ENCODE measurements around the gene GRPEL2. TPM values are rescaled to one million over a fixed set of nuclear protein-coding genes. Genes with fewer than 3 reads are reported as not detected.

GRPEL2 gene
- total RNA-seq (10 to 100 TPM; 21.2 to 33.0 TPM), total RNA-seq (32.0 to 68.0 reads per million in 2 donors)

GRCh38 chr5:149345147-149345891 is at the start of gene GRPEL2:
GRPEL2 (plus strand) TSS chr5:149345499; CDS start chr5:149345540, 41 bp downstream.
- H3K4me3 Mint-ChIP-seq, result peak within 1 kb of the TSS; percentile 94
- peak; percentile 63 to 73 (median 71) for DNase-seq
- H3K4me1 Mint-ChIP-seq, result peaks cover 50% of the 10 kb centered on the region
- H3K36me3 Mint-ChIP-seq (ENCODE audit: low read depth), result peaks cover 11% of the 10 kb centered on the region
- no peaks in the 10 kb centered on the region for H3K9me3 ChIP-seq (ENCODE audit: control insufficient read depth, low read length, poor library complexity, severe bottlenecking)
- no peaks in the 10 kb centered on the region for H3K27me3 Mint-ChIP-seq
- ATAC-seq, result peak; percentile 64
- peak within 1 kb of the TSS; percentile 95 for H3K27ac Mint-ChIP-seq

- Mint-ChIP-seq H3K36me3 (ENCODE audit: low read depth) (peaks cover 4% of the 10 kb centered on the region), H3K27ac (no peak overlapping the region), H3K4me3 (no peak overlapping the region), H3K4me1 (peaks cover 6% of the 10 kb centered on the region), H3K27me3 (peaks cover 36% of the 10 kb centered on the region)
- no peak for DNase-seq
- ATAC-seq, result no peak
- H3K9me3 ChIP-seq (ENCODE audit: control insufficient read depth, low read length, poor library complexity, severe bottlenecking), result no peaks in the 10 kb centered on the region
Measured at GRCh38 chr5:149297340-149298025, 47.8 kb upstream of the GRPEL2 start.

GRCh38 chr5:149298163-149298562 is 47.1 kb upstream of the GRPEL2 start:
- Mint-ChIP-seq H3K4me1 (peaks cover 6% of the 10 kb centered on the region), H3K4me3 (no peak overlapping the region)
- no peak for ATAC-seq

GRCh38 chr5:149298842-149299404 is 46.4 kb upstream of the GRPEL2 start:
- H3K27ac Mint-ChIP-seq, result no peak overlapping the region

More at GRCh38 chr5:149298163-149298562, 47.1 kb upstream of the GRPEL2 start:
- DNase-seq, result no peak
- H3K27ac Mint-ChIP-seq, result no peak overlapping the region
- H3K9me3 ChIP-seq (ENCODE audit: control insufficient read depth, low read length, poor library complexity, severe bottlenecking), result no peaks in the 10 kb centered on the region
- peaks cover 36% of the 10 kb centered on the region for H3K27me3 Mint-ChIP-seq
- H3K36me3 Mint-ChIP-seq (ENCODE audit: low read depth), result peaks cover 4% of the 10 kb centered on the region

GRCh38 chr5:149299451-149300054 is 45.7 kb upstream of the GRPEL2 start:
- H3K4me1 Mint-ChIP-seq, result peaks cover 6% of the 10 kb centered on the region
- ATAC-seq (no peak), DNase-seq (no peak)
- no peaks in the 10 kb centered on the region for H3K9me3 ChIP-seq (ENCODE audit: control insufficient read depth, low read length, poor library complexity, severe bottlenecking)
- H3K27ac Mint-ChIP-seq, result no peak overlapping the region
- peaks cover 48% of the 10 kb centered on the region for H3K27me3 Mint-ChIP-seq
- no peak overlapping the region for H3K4me3 Mint-ChIP-seq
- H3K36me3 Mint-ChIP-seq (ENCODE audit: low read depth), result peaks cover 4% of the 10 kb centered on the region

More at GRCh38 chr5:149298842-149299404, 46.4 kb upstream of the GRPEL2 start:
- DNase-seq (no peak), ATAC-seq (no peak)
- Mint-ChIP-seq H3K4me1 (peaks cover 6% of the 10 kb centered on the region), H3K36me3 (ENCODE audit: low read depth) (peaks cover 4% of the 10 kb centered on the region), H3K4me3 (no peak overlapping the region), H3K27me3 (peaks cover 42% of the 10 kb centered on the region)
- no peaks in the 10 kb centered on the region for H3K9me3 ChIP-seq (ENCODE audit: control insufficient read depth, low read length, poor library complexity, severe bottlenecking)

- DNase-seq (no peak), ATAC-seq (no peak)
- Mint-ChIP-seq H3K36me3 (ENCODE audit: low read depth) (no peaks in the 10 kb centered on the region), H3K4me3 (no peak overlapping the region), H3K4me1 (peaks cover under 1% of the 10 kb centered on the region), H3K27me3 (peaks cover 42% of the 10 kb centered on the region), H3K27ac (no peak overlapping the region)
- H3K9me3 ChIP-seq (ENCODE audit: control insufficient read depth, low read length, poor library complexity, severe bottlenecking), result no peaks in the 10 kb centered on the region
Measured at GRCh38 chr5:149300441-149300840, 44.9 kb upstream of the GRPEL2 start.

- Mint-ChIP-seq H3K27ac (no peak overlapping the region), H3K27me3 (peaks cover 40% of the 10 kb centered on the region), H3K4me3 (no peak overlapping the region), H3K36me3 (ENCODE audit: low read depth) (peaks cover 2% of the 10 kb centered on the region), H3K4me1 (no peaks in the 10 kb centered on the region)
- no peaks in the 10 kb centered on the region for H3K9me3 ChIP-seq (ENCODE audit: control insufficient read depth, low read length, poor library complexity, severe bottlenecking)
- ATAC-seq (no peak), DNase-seq (no peak)
Measured at GRCh38 chr5:149301049-149301743, 44.1 kb upstream of the GRPEL2 start.

GRCh38 chr5:149301744-149302380 is 43.4 kb upstream of the GRPEL2 start:
- H3K27me3 Mint-ChIP-seq, result peaks cover 35% of the 10 kb centered on the region
- H3K4me3 Mint-ChIP-seq, result no peak overlapping the region
- no peak overlapping the region for H3K27ac Mint-ChIP-seq
- peaks cover 2% of the 10 kb centered on the region for H3K36me3 Mint-ChIP-seq (ENCODE audit: low read depth)
- ATAC-seq, result no peak
- no peak for DNase-seq
- H3K4me1 Mint-ChIP-seq, result no peaks in the 10 kb centered on the region
- H3K9me3 ChIP-seq (ENCODE audit: control insufficient read depth, low read length, poor library complexity, severe bottlenecking), result no peaks in the 10 kb centered on the region

- H3K4me3 Mint-ChIP-seq, result no peak overlapping the region
- peaks cover 2% of the 10 kb centered on the region for H3K36me3 Mint-ChIP-seq (ENCODE audit: low read depth)
- ATAC-seq (no peak), DNase-seq (no peak)
- peaks cover 35% of the 10 kb centered on the region for H3K27me3 Mint-ChIP-seq
- H3K9me3 ChIP-seq (ENCODE audit: control insufficient read depth, low read length, poor library complexity, severe bottlenecking), result no peaks in the 10 kb centered on the region
- no peaks in the 10 kb centered on the region for H3K4me1 Mint-ChIP-seq
- no peak overlapping the region for H3K27ac Mint-ChIP-seq
Measured at GRCh38 chr5:149302641-149303040, 42.7 kb upstream of the GRPEL2 start.

- no peaks in the 10 kb centered on the region for H3K4me1 Mint-ChIP-seq
- no peak for ATAC-seq
- H3K27ac Mint-ChIP-seq, result no peak overlapping the region
- H3K9me3 ChIP-seq (ENCODE audit: control insufficient read depth, low read length, poor library complexity, severe bottlenecking), result no peaks in the 10 kb centered on the region
- H3K27me3 Mint-ChIP-seq, result peaks cover 35% of the 10 kb centered on the region
- no peak for DNase-seq
- peaks cover 2% of the 10 kb centered on the region for H3K36me3 Mint-ChIP-seq (ENCODE audit: low read depth)
- H3K4me3 Mint-ChIP-seq, result no peak overlapping the region
Measured at GRCh38 chr5:149303210-149303609, 42.1 kb upstream of the GRPEL2 start.

- Mint-ChIP-seq H3K27me3 (peaks cover 27% of the 10 kb centered on the region), H3K36me3 (ENCODE audit: low read depth) (peaks cover 2% of the 10 kb centered on the region), H3K27ac (no peak overlapping the region), H3K4me1 (no peaks in the 10 kb centered on the region), H3K4me3 (no peak overlapping the region)
- DNase-seq, result no peak
- no peaks in the 10 kb centered on the region for H3K9me3 ChIP-seq (ENCODE audit: control insufficient read depth, low read length, poor library complexity, severe bottlenecking)
- no peak for ATAC-seq
Measured at GRCh38 chr5:149304195-149305078, 40.9 kb upstream of the GRPEL2 start.

GRCh38 chr5:149309354-149309753 is 35.9 kb upstream of the GRPEL2 start:
- H3K9me3 ChIP-seq (ENCODE audit: control insufficient read depth, low read length, poor library complexity, severe bottlenecking), result no peaks in the 10 kb centered on the region
- no peak for DNase-seq
- H3K27ac Mint-ChIP-seq, result no peak overlapping the region
- peaks cover 4% of the 10 kb centered on the region for H3K36me3 Mint-ChIP-seq (ENCODE audit: low read depth)
- no peak overlapping the region for H3K4me3 Mint-ChIP-seq
- peaks cover 33% of the 10 kb centered on the region for H3K27me3 Mint-ChIP-seq
- no peak for ATAC-seq
- no peaks in the 10 kb centered on the region for H3K4me1 Mint-ChIP-seq
